Stimulated activated effector memory CD8-positive, alpha-beta T cell treated with anti-CD3 and anti-CD28 coated beads, Interleukin-12 subunit alpha, Interleukin-12 subunit beta, amount 100 ng/mL, for 72 hours (primary cell): ENCODE results near the gene CDCA5.

ENCODE experiments used
- ATAC-seq: fragments of 150-1000 bp; cut with Tn5 transposase; 2 replicates; pipeline ENCODE4 v1.10.0; 2021
- DNase-seq, 2 donors: peaks; one replicate each; pipeline ENCODE4 v3.0.0; 2021 to 2022; ENCODE audit warnings: low spot score in 2 of 2
- H3K27ac Mint-ChIP-seq: one replicate; pipeline ENCODE4 v1.8.0; 2022; ENCODE audit warnings: mild to moderate bottlenecking, mixed read lengths
- H3K36me3 Mint-ChIP-seq: one replicate; pipeline ENCODE4 v1.8.0; 2022; ENCODE audit warnings: mild to moderate bottlenecking, mixed read lengths
- H3K4me1 Mint-ChIP-seq: one replicate; pipeline ENCODE4 v1.8.0; 2022; ENCODE audit warnings: mixed read lengths
- H3K4me3 Mint-ChIP-seq: one replicate; pipeline ENCODE4 v1.8.0; 2022; ENCODE audit warnings: mild to moderate bottlenecking, mixed read lengths
- H3K9me3 Mint-ChIP-seq: one replicate; pipeline ENCODE4 v1.8.0; 2022; ENCODE audit warnings: mixed read lengths

Gene CDCA5

GRCh38 chr11:65057526-65057925 lies 26.3 kb downstream of the CDCA5 start:
- Mint-ChIP-seq H3K9me3 (no peaks in the 10 kb centered on the region), H3K36me3 (no peaks in the 10 kb centered on the region), H3K4me1 (peaks cover 23% of the 10 kb centered on the region), H3K27ac (no peak overlapping the region), H3K4me3 (no peak overlapping the region)
- DNase-seq (no peak), ATAC-seq (no peak)

GRCh38 chr11:65056999-65057398 lies 26.8 kb downstream of the CDCA5 start:
- ATAC-seq = no peak
- H3K27ac Mint-ChIP-seq = no peak overlapping the region
- no peaks in the 10 kb centered on the region for H3K36me3 Mint-ChIP-seq
- no peak for DNase-seq
- H3K9me3 Mint-ChIP-seq = no peaks in the 10 kb centered on the region
- H3K4me3 Mint-ChIP-seq = no peak overlapping the region
- H3K4me1 Mint-ChIP-seq = peaks cover 23% of the 10 kb centered on the region

- Mint-ChIP-seq H3K36me3 (no peaks in the 10 kb centered on the region), H3K9me3 (no peaks in the 10 kb centered on the region), H3K27ac (no peak overlapping the region), H3K4me1 (peaks cover 26% of the 10 kb centered on the region), H3K4me3 (no peak overlapping the region)
- DNase-seq (no peak), ATAC-seq (no peak)
Observed at GRCh38 chr11:65055538-65055937, 28.3 kb downstream of the CDCA5 start.

GRCh38 chr11:65053827-65054508 lies 29.9 kb downstream of the CDCA5 start:
- Mint-ChIP-seq H3K4me3 (peak overlapping the region; percentile 20), H3K27ac (peak overlapping the region; percentile 85), H3K9me3 (no peaks in the 10 kb centered on the region), H3K4me1 (peaks cover 26% of the 10 kb centered on the region), H3K36me3 (no peaks in the 10 kb centered on the region)
- DNase-seq (no peak), ATAC-seq (peak; percentile 15)

GRCh38 chr11:65051398-65051858 lies 32.4 kb downstream of the CDCA5 start:
- Mint-ChIP-seq H3K4me1 (peaks cover 34% of the 10 kb centered on the region), H3K9me3 (no peaks in the 10 kb centered on the region), H3K27ac (no peak overlapping the region), H3K36me3 (no peaks in the 10 kb centered on the region), H3K4me3 (no peak overlapping the region)
- ATAC-seq (peak; percentile 58), DNase-seq (peak in 1 of 2 donors; percentile 65)

GRCh38 chr11:65047581-65048422 lies 36.0 kb downstream of the CDCA5 start:
- peak; percentile 39 for ATAC-seq
- Mint-ChIP-seq H3K9me3 (no peaks in the 10 kb centered on the region), H3K4me1 (peaks cover 27% of the 10 kb centered on the region), H3K4me3 (peak overlapping the region; percentile 68), H3K27ac (peak overlapping the region; percentile 81), H3K36me3 (peaks cover 14% of the 10 kb centered on the region)
- DNase-seq = no peak

GRCh38 chr11:65045728-65046127 lies 38.1 kb downstream of the CDCA5 start:
- H3K4me3 Mint-ChIP-seq = no peak overlapping the region
- no peak overlapping the region for H3K27ac Mint-ChIP-seq
- H3K36me3 Mint-ChIP-seq = peaks cover 14% of the 10 kb centered on the region
- no peak for DNase-seq
- H3K4me1 Mint-ChIP-seq = peaks cover 25% of the 10 kb centered on the region
- ATAC-seq = no peak
- H3K9me3 Mint-ChIP-seq = no peaks in the 10 kb centered on the region

- peaks cover 14% of the 10 kb centered on the region for H3K36me3 Mint-ChIP-seq
- peaks cover 25% of the 10 kb centered on the region for H3K4me1 Mint-ChIP-seq
- ATAC-seq = no peak
- DNase-seq = no peak
- no peak overlapping the region for H3K27ac Mint-ChIP-seq
- no peaks in the 10 kb centered on the region for H3K9me3 Mint-ChIP-seq
- no peak overlapping the region for H3K4me3 Mint-ChIP-seq
Observed at GRCh38 chr11:65045061-65045460, 38.8 kb downstream of the CDCA5 start.

GRCh38 chr11:65043881-65044501 lies 39.8 kb downstream of the CDCA5 start:
- H3K4me1 Mint-ChIP-seq = peaks cover 25% of the 10 kb centered on the region
- peaks cover 14% of the 10 kb centered on the region for H3K36me3 Mint-ChIP-seq
- no peak for ATAC-seq
- no peak overlapping the region for H3K27ac Mint-ChIP-seq
- no peaks in the 10 kb centered on the region for H3K9me3 Mint-ChIP-seq
- DNase-seq = no peak
- no peak overlapping the region for H3K4me3 Mint-ChIP-seq

- DNase-seq = no peak
- Mint-ChIP-seq H3K4me1 (peaks cover 25% of the 10 kb centered on the region), H3K9me3 (no peaks in the 10 kb centered on the region), H3K4me3 (peak overlapping the region; percentile 83), H3K36me3 (peaks cover 14% of the 10 kb centered on the region), H3K27ac (no peak overlapping the region)
- no peak for ATAC-seq
Observed at GRCh38 chr11:65042891-65043290, 40.9 kb downstream of the CDCA5 start.

- Mint-ChIP-seq H3K4me3 (peak within 1 kb of the TSS; percentile 83), H3K27ac (peak within 1 kb of the TSS; percentile 93), H3K36me3 (peaks cover 27% of the 10 kb centered on the region), H3K9me3 (no peaks in the 10 kb centered on the region), H3K4me1 (peaks cover 17% of the 10 kb centered on the region)
- ATAC-seq (peak; percentile 96), DNase-seq (peak; percentile 83 to 94)
Observed at GRCh38 chr11:65040847-65041622, 42.8 kb downstream of the CDCA5 start, which contains the start of gene SAC3D1. Gene SAC3D1, plus strand, starts transcription at chr11:65041210. Its CDS starts 83 bp downstream, at chr11:65041293.

GRCh38 chr11:65040520-65040846 lies 43.4 kb downstream of the CDCA5 start:
- Mint-ChIP-seq H3K36me3 (peaks cover 33% of the 10 kb centered on the region), H3K4me1 (peaks cover 17% of the 10 kb centered on the region), H3K9me3 (no peaks in the 10 kb centered on the region), H3K4me3 (peak overlapping the region; percentile 83), H3K27ac (peak overlapping the region; percentile 93)
- ATAC-seq = no peak
- DNase-seq = no peak

GRCh38 chr11:65036931-65037330 lies 46.9 kb downstream of the CDCA5 start:
- no peak for ATAC-seq
- Mint-ChIP-seq H3K4me1 (no peaks in the 10 kb centered on the region), H3K9me3 (no peaks in the 10 kb centered on the region), H3K36me3 (peaks cover 31% of the 10 kb centered on the region), H3K27ac (no peak overlapping the region), H3K4me3 (no peak overlapping the region)
- DNase-seq = no peak

- Mint-ChIP-seq H3K36me3 (peaks cover 31% of the 10 kb centered on the region), H3K4me1 (no peaks in the 10 kb centered on the region), H3K9me3 (no peaks in the 10 kb centered on the region), H3K4me3 (no peak overlapping the region), H3K27ac (no peak overlapping the region)
- no peak for DNase-seq
- ATAC-seq = no peak
Observed at GRCh38 chr11:65035579-65035978, 48.3 kb downstream of the CDCA5 start.

- no peak overlapping the region for H3K4me3 Mint-ChIP-seq
- ATAC-seq (no peak), DNase-seq (no peak)
- no peaks in the 10 kb centered on the region for H3K9me3 Mint-ChIP-seq
- no peaks in the 10 kb centered on the region for H3K4me1 Mint-ChIP-seq
- H3K36me3 Mint-ChIP-seq = peaks cover 31% of the 10 kb centered on the region
- H3K27ac Mint-ChIP-seq = no peak overlapping the region
Observed at GRCh38 chr11:65034423-65034822, 49.4 kb downstream of the CDCA5 start.
